NCI-H2081 (cell line): ENCODE data around the gene CAMTA1.
A peak's percentile ranks its signal among the peaks of the same experiment; 100 is the strongest.

Experiments
- DNase-seq, 2 experiments: peaks; one replicate each; lab custom pipeline; 2025; lab: John Stamatoyannopoulos, UW

The CAMTA1 gene

GRCh38 chr1:7477593-7477992 is 692.3 kb downstream of the CAMTA1 start:
- DNase-seq, result no peak

- no peak for DNase-seq
Measured at GRCh38 chr1:7478142-7478790, 693.0 kb downstream of the CAMTA1 start.

DNA sequence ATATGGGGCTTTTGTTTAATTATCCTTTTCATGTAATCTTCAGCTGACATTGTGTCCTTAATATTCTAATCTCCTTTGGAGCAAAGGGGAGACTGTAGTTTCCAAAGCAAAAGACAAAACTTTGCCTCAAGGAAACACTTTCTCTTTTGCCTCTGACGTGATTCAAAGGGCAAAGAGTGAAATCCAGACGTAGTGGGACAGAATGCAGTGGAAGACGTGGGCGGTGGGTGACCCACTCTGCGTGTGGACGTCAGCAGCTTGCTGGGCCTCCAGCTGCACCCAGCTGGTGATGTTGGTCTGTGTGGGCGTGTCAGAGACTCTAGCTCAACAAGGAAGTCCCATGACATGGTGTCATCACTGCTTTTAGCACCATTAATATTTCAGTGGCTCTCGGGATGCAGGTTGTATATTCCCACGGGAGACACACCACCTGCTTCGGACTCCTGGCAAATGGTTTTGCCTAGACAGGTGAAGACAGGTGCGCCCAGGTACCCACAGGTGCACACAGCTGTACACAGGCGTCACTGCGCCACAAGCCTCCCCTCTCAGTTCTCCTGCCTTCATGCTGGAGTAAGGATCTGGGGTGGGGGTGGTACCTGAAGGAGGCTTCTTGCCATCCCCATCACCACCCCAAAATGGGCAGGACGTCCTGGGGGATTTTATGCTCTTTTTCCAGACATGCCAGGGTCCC is 693.7 kb downstream of the CAMTA1 start:
- peak; percentile 28 to 64 for DNase-seq

- DNase-seq, result no peak
Measured at GRCh38 chr1:7479571-7479970, 694.3 kb downstream of the CAMTA1 start.

DNA sequence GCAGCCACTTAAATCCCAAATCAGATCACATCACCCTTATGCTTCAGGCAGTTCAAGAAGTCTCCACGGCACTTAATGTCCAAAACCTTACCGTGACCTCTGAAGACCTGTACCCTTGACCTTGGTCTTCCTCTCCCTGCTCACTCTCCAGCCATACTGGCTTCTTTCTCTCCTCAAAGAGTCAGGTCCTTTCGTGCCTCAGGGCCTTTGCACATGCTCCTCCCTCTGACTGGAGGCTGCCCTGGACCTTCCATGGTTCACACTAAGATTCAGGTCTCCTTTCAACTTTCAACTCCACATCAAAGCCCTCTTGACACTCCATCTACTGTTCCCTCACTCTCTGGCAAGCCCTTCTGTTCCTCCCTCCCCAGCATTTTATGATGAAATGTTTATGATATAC is 695.9 kb downstream of the CAMTA1 start:
- DNase-seq, result no peak

GRCh38 chr1:7482077-7482476 is 696.8 kb downstream of the CAMTA1 start:
- no peak for DNase-seq

DNA sequence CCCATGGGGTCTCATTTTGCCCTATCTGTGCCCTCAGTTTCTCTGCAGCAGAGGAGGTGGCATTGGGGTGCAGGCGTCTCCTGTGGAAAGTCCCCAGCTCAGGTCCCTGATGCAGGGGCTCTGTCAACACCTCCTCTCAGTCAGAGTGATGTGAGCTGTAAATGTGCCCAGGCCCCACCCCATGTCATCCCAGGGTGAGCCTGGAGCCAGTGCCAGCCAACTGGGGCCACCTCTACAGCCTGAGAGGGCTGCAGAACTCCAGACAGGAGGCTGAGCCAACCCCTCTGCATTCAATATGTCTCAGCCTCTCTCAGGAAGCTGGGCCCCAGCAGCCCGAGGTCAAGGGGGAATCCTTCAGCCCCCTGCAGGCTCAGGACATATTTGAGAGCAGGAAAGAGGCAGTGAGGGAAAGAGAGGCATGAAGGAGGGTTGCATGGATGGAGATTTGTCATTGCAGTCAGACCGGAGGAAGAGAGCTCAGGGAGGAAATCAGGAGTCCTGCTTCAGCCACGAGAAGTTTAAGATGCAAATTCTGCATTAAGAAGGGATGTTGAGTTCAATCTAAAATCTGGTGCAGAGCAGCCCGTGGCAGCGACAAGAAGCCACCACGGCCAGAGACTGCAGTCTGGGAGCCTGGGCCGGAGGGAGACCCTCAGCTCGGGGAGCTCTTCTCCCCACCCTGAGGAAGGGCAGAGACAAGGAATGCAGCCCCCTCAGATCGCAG is 697.7 kb downstream of the CAMTA1 start:
- no peak for DNase-seq

DNA sequence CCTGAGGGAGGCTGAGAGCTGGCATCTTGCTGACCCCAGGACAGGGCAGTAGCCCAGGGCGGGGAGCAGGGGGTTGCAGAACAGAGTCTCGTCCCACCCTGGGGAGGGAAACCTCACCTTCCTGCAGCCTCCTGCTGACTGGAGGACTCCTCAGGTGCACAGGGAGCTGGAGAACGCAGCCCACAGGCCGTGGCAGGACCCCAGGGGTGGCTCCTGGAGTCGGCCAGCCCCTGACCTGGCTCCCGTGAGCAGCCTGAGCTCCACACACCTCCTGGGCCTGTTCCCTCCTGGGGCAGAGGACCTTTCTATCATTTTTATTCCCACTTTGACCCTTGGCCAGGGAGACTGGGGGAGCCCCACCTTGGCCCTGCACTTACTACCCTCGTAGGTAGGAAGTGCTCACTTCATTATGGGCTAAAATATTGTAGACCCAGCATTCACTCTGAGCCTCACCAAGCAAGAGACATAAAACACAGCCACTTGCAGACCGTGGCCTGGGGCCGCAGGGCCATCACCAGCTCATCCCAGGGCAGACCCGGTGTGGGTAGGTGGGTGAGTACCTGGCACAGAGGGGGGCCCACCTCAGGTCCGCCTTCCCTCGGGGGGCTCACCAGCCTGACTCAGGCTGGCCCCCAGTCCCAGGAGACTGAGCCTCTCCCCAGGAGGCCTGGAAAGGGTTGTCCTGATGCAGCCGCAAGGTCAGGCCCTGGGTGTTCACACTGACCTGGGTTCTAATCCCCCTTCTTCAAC is 698.6 kb downstream of the CAMTA1 start:
- DNase-seq, result no peak

DNA sequence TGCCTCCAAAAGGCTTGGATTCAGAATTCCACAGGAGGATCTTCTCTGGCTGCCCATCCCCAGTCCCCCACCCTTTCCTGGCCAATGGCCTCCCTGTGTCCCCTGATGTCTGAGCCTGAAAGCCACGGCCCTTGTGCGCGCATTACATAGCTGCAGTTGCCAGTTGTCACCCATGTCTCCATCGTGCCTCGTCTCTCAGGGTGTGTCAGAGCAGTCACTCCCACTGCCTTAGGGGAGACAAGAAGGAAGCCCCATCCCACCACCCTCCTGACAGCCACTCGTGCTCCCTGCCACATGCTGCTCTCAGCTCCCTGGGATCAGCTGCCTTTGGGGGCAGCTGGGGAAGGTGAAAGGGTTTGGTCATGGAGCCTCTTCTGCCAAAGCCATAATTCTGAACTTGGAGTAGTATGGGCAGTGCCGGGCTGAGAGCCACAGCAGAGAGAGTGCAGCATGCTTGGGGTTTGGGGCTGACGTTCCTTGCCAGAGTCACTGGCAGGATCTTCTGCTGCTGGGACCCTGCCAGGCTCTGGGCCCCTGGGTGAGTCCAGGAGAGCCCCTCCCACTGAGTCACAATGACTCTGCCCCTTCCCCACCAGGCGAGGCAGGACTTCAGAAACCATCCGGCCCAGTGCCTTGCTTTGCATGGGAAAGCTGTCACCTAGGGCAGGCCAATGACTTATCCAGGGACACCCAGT is 700.0 kb downstream of the CAMTA1 start:
- DNase-seq, result no peak

DNA sequence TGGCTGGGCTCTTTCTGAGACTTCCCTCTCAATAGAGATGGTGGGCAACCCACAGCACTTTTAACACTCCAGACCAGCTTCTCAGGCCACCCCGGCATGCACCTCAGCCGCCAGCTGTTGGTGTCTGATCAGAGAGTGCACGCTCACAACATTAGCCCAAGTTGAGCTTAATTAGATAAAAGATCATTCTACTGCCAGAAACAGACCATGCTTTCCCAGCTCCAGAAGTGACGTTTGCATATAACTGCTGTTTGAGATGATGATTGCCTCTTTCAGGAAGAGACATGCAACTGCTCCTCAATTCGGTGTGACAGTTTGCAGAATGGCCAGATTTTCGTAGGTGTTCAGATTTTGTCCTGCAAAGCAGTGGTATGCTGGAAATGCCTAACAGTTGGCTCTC is 700.6 kb downstream of the CAMTA1 start:
- DNase-seq, result no peak

DNA sequence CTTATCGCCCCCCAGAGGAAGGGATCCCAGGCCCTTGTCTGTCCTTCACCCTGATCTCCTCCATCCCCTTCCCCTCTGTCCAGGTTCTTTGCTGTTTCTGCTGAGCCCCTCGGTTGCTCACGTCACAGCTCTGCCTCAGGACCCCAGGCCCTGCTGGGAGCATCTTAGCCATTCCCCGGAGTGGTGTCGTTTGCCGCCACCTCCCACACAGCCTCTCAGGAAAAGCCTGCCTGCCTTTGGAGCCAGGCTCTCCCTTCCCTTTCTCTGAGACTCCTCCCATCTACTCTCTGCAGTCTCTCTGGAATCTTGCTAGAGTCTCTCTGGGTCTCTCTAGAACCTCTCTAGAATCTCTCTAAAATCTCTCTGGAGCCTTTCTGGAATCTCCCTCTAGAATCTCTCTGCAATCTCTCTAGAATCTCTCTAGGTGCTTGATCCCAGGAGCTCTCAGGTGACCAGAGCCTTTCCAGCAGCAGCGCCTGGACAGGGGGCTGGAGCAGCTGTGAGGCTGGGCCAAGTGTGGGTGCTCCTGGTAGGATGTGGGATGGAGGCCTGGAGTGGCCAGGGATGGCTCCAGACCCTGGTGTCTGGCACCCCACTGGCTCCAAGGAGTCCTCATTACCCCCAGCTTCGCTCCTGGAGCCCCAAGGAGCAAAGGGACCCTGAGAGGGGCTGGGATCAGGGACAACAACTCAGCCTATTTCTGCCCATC is 702.7 kb downstream of the CAMTA1 start:
- no peak for DNase-seq

DNA sequence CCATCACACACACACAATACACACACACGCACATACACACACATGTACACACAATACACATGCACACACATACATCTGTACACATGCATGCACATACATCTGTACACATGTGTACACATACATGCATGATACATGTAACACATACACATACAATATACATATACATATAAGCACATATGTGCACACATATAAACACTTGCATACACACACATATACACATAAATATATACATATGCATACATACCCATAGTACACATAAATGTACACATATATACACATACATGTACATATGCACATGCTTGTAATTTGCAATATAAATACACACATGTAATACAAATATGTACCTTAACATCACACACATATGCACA is 703.2 kb downstream of the CAMTA1 start:
- DNase-seq, result no peak

DNA sequence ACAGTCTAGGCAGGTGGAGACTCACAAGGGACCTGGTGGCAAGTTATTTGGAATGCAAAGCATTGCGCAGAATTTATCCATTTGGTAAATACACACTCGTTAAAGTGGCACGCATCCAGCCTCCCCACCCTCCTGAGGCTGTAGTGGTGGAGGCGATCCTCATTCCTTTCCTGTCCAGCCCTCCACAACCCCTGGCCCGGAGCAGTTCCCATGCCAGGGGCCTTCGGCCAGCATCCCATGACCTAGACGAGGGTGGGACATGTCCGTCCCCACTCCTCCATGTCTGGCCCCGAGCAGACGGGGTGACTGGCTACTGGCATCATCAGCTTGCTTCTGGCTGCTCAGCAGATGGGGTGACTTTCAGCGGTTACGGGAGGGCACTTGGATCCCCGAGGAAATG is 704.3 kb downstream of the CAMTA1 start:
- no peak for DNase-seq

- DNase-seq, result no peak
Measured at GRCh38 chr1:7490576-7490975, 705.3 kb downstream of the CAMTA1 start.

GRCh38 chr1:7491109-7491817 is 706.0 kb downstream of the CAMTA1 start:
- peak; percentile 94 to 99 for DNase-seq

DNA sequence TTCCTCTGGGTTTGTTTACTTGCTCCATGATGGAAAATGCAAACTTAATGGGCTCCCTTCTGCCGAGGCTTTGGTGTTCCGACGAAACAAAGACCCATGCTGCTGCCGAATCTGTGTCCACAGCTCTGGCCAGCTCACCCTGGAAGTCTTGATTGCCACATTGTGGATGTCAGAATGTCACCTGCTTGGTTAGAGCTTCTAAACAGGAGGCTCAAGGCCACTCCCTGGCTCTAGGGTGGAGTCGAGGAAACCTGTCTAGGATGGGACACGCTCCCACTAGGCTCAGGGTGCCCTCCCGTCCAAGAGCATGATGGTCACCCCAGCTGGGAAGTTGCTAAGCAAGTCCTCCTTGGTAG is 706.5 kb downstream of the CAMTA1 start:
- DNase-seq, result no peak

- peak; percentile 69 to 81 for DNase-seq
Measured at GRCh38 chr1:7493711-7494454, 708.6 kb downstream of the CAMTA1 start.

DNA sequence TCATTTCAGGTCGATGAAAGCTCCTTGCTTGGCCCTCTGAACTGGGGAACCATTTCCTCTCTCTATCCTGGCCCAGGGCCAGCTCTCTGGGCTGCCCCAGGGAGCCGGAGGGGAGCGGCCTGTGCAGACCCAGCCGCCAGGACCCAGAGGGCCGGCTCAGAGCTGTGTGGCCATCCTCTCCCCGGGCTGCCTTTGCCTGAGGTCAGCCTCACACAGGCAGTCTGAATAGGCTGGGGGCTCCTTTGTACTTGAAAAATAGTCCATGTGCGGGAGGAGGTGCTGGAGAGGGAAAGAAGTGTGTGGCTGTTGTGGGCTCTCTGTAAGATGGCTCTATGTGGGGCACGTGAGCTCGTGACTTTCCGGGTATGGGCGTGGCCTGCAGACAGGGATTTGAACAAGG is 710.7 kb downstream of the CAMTA1 start:
- no peak for DNase-seq

DNA sequence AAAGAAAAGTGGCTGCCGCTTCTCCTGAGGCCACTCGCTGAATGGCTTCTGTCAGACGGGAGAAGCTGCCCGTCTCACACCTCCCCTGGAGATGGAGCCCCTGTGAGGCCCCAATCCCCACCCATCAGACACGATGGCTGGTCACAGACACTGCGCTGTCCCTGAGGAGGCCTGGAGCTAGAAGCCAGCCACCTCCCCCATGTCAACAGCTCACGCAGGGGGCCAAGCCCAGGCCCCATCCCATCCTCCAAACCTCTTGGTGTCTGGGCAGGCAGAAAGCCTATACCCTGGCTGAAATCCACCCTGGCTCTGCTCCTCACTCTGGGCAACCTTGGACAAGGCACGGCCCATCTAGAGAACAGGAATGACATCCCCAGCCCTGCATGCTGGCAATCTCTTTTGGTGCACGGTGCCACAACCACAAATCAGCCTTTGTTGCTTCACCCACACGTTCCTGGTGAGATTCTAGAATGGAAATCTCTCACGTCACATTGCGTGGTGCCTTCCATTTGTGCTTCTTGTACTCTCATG is 711.9 kb downstream of the CAMTA1 start:
- no peak for DNase-seq
